Muscle layer of duodenum (tissue), 2 donors: Measurements from ENCODE around the gene PLPPR1.

Experiments
- H3K27ac ChIP-seq: one replicate; pipeline ENCODE4 v1.7.0; 2013; ENCODE audit warnings: mild to moderate bottlenecking, low read length
- H3K27me3 ChIP-seq: one replicate; pipeline ENCODE4 v1.7.0; 2013; ENCODE audit warnings: low read depth, mild to moderate bottlenecking, control low read depth, low read length
- H3K36me3 ChIP-seq, 2 donors: one replicate each; pipeline ENCODE4 v1.7.0; 2013; ENCODE audit warnings: low read length in 2 of 2, control low read depth in 1 of 2, mild to moderate bottlenecking in 1 of 2; ENCODE audit not compliant: insufficient read depth in 2 of 2, control insufficient read depth in 1 of 2
- H3K4me1 ChIP-seq, 2 donors: one replicate each; pipeline ENCODE4 v1.7.0; 2013; ENCODE audit warnings: low read length in 2 of 2, mild to moderate bottlenecking in 2 of 2, control low read depth in 1 of 2, moderate library complexity in 1 of 2; ENCODE audit not compliant: insufficient read depth in 2 of 2, control insufficient read depth in 1 of 2
- H3K4me3 ChIP-seq, 2 donors: one replicate each; pipeline ENCODE4 v1.7.0; 2013; ENCODE audit warnings: low read length in 2 of 2, low read depth in 1 of 2, mild to moderate bottlenecking in 1 of 2
- H3K9me3 ChIP-seq, 2 donors: one replicate each; pipeline ENCODE4 v1.7.0; 2013; ENCODE audit warnings: low read length in 2 of 2, control low read depth in 1 of 2, mild to moderate bottlenecking in 1 of 2; ENCODE audit not compliant: control insufficient read depth in 1 of 2
- donor health status: healthy.

The PLPPR1 gene

DNA sequence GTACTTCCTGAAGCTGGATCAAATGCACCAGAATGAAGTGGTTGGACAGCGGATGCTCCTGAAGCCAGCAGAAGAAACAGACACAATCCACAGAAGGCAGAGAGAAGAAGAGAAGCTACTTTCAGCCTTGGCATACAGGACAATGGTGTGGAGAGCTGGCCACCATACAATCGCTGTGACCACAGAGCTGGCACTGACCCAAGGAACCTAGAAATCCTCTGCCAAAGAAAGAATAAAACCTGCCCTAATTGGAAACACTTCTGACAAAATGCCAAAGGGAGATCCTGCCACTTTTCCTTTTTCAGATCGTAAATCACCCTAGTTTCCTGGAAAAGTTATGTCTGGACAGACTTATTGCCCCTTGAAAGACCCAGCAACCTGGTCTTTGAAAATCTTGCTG is 278.5 kb downstream of the PLPPR1 start:
- Histone ChIP-seq H3K27me3 (no peaks in the 10 kb centered on the region), H3K27ac (no peak overlapping the region), H3K36me3 (no peaks in the 10 kb centered on the region), H3K9me3 (no peaks in the 10 kb centered on the region), H3K4me1 (no peaks in the 10 kb centered on the region), H3K4me3 (no peak overlapping the region)

DNA sequence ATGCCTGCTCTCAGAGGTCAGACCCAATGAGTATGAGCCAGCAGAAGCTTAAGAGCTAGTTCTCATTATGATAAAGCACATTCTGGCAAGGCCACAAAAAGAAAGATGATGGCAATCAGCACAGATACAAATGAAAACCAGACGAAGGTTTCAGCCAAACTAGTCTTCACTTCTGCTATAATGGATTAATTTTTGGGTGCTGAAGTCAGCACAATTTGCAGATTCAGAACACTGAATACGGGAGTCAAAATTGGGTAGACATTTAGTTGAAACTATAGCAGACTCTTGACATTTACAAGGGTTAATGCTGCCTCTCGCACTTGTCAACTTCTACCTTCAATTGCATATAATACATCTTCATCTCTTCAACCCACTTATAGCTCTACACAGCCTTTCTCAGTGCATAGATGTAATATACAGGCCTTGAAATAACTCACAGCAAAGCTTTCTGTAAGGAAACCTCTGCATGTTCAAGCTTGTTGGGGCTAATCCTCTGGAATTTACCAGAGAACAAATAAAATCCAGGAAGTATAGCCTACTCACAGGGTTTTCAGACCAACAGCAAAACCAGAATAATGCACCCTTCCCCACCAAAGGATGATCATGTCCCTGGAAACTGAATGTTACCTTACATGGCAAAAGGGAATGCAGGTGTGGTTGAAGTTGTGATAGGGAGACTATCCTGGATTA is 279.1 kb downstream of the PLPPR1 start:
- H3K9me3 ChIP-seq = no peaks in the 10 kb centered on the region
- no peak overlapping the region for H3K4me3 ChIP-seq
- no peaks in the 10 kb centered on the region for H3K36me3 ChIP-seq
- H3K27me3 ChIP-seq = no peaks in the 10 kb centered on the region
- no peaks in the 10 kb centered on the region for H3K4me1 ChIP-seq
- no peak overlapping the region for H3K27ac ChIP-seq

DNA sequence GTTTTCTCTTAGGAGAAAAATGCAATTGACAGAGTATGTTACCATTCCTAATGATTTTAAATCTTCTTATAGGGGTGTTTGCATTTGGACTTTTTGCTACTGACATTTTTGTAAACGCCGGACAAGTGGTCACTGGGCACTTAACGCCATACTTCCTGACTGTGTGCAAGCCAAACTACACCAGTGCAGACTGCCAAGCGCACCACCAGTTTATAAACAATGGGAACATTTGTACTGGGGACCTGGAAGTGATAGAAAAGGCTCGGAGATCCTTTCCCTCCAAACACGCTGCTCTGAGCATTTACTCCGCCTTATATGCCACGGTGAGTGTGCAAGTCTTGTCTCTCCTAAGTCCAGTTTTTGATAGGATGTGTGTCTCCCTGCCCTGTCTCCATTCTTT is 280.6 kb downstream of the PLPPR1 start:
- H3K27ac ChIP-seq = no peak overlapping the region
- no peaks in the 10 kb centered on the region for H3K27me3 ChIP-seq
- H3K36me3 ChIP-seq = no peaks in the 10 kb centered on the region
- H3K4me3 ChIP-seq = no peak overlapping the region
- H3K9me3 ChIP-seq = no peaks in the 10 kb centered on the region
- no peaks in the 10 kb centered on the region for H3K4me1 ChIP-seq

DNA sequence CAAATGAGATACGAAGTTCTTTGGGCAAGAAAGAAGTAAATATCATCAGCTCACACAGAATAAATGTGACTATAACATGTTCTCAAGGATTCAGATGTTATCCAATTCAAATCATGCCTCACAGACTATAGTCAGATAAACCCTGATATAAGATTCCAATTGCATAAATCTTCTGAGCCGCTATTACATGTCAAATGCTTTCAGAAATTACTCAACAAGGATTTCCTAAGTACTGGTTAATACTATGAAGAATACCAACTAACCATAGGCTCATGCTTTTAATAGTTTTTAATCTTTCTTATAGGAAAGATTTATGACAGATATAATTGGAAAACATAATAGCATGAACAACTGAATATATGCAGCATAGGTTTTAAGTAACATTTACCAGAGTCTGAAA is 282.7 kb downstream of the PLPPR1 start:
- no peaks in the 10 kb centered on the region for H3K9me3 ChIP-seq
- no peak overlapping the region for H3K27ac ChIP-seq
- H3K36me3 ChIP-seq = no peaks in the 10 kb centered on the region
- no peaks in the 10 kb centered on the region for H3K27me3 ChIP-seq
- H3K4me1 ChIP-seq = no peaks in the 10 kb centered on the region
- no peak overlapping the region for H3K4me3 ChIP-seq

DNA sequence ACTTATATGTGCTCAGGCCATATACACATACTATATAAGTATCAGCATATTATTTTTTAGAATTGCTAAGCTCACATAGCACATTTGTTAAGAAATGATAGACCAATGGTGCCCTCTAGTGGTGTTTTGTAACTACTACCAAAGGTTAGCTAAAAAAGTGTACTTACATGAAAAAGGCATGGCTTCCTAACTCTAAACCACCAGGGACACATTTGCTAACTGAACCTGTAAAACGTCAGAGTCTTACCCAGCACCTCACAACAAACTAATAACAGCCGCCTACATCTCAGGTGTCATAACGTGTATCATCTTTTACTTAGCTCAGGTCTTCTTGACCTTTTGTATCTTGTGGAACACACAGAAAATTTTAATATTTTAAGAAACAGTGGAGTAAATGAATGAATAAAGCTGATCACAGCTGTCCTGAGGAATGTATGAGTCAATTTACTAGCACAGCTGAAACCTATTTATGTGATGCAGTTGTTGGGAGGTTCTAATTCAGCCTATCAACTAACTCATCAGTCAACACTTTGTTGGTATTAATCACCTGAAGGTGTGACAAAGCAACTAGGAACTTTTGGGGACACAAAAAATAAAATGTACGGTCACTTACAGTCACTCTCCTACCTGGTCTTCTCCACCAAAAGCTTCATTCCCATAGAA is 283.4 kb downstream of the PLPPR1 start:
- Histone ChIP-seq H3K4me1 (no peaks in the 10 kb centered on the region), H3K36me3 (no peaks in the 10 kb centered on the region), H3K9me3 (no peaks in the 10 kb centered on the region), H3K27me3 (no peaks in the 10 kb centered on the region), H3K27ac (no peak overlapping the region), H3K4me3 (no peak overlapping the region)

DNA sequence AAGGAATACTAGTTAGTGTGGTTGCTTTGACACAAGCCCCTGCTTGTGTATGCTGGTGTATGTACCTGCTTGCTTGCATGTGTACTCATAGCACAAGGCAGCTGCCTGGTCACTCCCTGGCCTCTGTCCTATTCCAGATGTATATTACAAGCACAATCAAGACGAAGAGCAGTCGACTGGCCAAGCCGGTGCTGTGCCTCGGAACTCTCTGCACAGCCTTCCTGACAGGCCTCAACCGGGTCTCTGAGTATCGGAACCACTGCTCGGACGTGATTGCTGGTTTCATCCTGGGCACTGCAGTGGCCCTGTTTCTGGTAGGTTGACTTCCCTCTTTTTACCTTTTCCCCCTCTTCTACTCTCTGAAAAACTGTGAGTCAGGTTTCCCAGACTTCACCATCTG is 284.1 kb downstream of the PLPPR1 start:
- H3K4me3 ChIP-seq = no peak overlapping the region
- no peaks in the 10 kb centered on the region for H3K4me1 ChIP-seq
- H3K27ac ChIP-seq = no peak overlapping the region
- H3K36me3 ChIP-seq = no peaks in the 10 kb centered on the region
- no peaks in the 10 kb centered on the region for H3K9me3 ChIP-seq
- no peaks in the 10 kb centered on the region for H3K27me3 ChIP-seq

DNA sequence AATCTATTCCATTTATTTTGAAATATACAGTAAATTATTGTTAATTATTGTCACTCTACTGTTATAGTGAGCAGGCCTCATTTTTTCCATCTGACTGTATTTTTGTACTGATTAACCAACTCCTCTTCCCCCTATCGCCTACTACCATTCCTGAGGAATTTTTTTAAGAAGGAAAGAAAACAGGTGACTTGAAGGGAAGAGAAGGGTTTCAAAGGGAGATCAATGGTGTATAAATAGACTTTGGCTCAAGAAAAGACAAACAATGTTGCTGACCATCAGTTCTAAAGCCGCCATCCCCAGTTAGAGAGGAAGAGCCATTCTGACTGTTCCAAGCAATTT is 286.6 kb downstream of the PLPPR1 start:
- no peak overlapping the region for H3K27ac ChIP-seq
- H3K4me1 ChIP-seq = no peaks in the 10 kb centered on the region

DNA sequence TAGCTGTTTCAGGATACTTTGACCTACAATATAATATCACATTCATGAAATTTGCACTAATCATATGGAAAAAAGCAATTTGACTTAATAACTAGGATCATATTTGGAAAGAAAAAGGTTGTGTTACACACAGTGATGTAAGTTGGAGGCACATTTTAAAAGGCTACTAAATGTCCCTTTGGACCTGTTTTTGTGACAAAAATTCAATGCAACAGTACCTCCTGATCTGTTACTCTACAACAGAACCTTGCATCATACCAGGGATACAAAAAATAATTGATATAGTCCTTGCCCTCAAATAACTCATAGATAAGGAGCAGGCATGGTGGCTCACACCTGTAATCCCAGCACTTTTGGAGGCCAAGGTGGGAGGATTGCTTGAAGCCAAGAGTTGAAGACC is 289.2 kb downstream of the PLPPR1 start:
- no peaks in the 10 kb centered on the region for H3K36me3 ChIP-seq
- H3K27me3 ChIP-seq = no peaks in the 10 kb centered on the region
- no peak overlapping the region for H3K4me3 ChIP-seq
- H3K9me3 ChIP-seq = no peaks in the 10 kb centered on the region
- no peak overlapping the region for H3K27ac ChIP-seq
- no peaks in the 10 kb centered on the region for H3K4me1 ChIP-seq

More for the DNA sequence above, 286.6 kb downstream of the PLPPR1 start:
- no peaks in the 10 kb centered on the region for H3K9me3 ChIP-seq
- H3K36me3 ChIP-seq = no peaks in the 10 kb centered on the region
- no peak overlapping the region for H3K4me3 ChIP-seq
- H3K27me3 ChIP-seq = no peaks in the 10 kb centered on the region

DNA sequence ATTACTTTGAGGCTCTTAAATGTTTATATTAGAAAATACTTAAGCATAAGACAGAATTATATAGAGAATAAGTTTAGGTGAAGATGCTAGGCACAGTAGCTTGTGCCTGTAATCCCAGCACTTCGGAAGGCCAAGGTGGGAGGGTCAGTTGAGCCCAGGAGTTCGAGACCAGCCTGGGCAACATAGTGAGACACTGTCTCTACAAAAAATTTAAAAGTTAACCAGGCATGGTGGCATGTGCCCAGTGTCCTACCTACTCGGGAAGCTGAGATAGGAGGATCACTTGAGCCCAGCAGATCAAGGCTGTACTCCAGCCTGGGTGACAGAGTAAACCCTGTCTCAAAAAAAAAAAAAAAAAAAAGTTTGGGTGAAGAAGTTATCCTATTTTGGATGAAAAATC is 294.6 kb downstream of the PLPPR1 start:
- Histone ChIP-seq H3K36me3 (no peaks in the 10 kb centered on the region), H3K4me1 (no peaks in the 10 kb centered on the region), H3K4me3 (no peak overlapping the region), H3K27ac (no peak overlapping the region), H3K27me3 (no peaks in the 10 kb centered on the region), H3K9me3 (no peaks in the 10 kb centered on the region)

DNA sequence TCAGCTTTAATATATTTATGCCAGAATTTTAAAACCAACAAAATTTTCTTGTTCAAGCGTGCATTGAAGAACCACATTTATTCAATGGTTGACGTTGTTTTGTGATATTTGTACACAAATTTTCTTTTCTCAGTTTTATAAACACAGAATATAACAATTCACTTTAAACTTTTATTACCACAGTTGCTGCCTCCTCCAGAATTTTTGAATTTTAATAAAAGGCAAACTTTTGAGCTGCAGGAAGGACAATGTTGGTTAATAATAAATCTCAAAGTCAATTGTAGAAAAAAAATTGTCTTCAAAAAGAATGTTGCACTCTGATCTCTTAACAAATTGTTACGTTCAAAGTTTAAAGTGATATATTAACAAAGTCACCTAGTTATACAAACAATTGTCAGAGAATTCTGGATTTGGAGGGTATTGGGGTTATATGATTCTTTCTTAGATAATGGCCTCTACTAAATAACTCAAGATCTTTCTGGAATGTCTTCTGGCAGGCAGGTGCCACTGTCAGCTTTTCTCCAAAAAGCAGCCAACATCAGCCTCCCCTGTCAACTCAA is 295.8 kb downstream of the PLPPR1 start:
- Histone ChIP-seq H3K4me1 (no peaks in the 10 kb centered on the region), H3K27ac (no peak overlapping the region), H3K27me3 (no peaks in the 10 kb centered on the region), H3K4me3 (no peak overlapping the region), H3K36me3 (no peaks in the 10 kb centered on the region), H3K9me3 (no peaks in the 10 kb centered on the region)

DNA sequence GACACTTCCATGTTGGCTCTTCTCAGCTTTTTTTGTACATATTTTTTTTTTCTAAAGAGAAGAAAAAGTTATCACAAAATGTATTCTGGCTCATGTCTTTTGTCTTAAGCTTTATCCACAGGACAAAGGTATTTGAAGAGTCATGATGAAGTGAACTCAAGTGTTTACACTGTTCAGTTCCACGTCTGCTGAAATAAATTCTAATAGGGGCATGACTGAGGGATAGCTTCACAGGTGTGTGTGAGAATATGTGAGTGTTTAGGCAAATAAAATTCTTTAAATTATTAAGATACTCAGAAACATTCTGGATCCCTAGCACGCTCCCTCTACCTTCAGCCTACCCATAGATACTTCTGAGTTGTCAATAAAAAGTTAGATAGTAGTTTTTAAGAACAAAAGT is 296.5 kb downstream of the PLPPR1 start:
- no peaks in the 10 kb centered on the region for H3K27me3 ChIP-seq
- H3K27ac ChIP-seq = no peak overlapping the region
- H3K4me3 ChIP-seq = no peak overlapping the region
- H3K4me1 ChIP-seq = no peaks in the 10 kb centered on the region
- H3K9me3 ChIP-seq = no peaks in the 10 kb centered on the region
- H3K36me3 ChIP-seq = no peaks in the 10 kb centered on the region

DNA sequence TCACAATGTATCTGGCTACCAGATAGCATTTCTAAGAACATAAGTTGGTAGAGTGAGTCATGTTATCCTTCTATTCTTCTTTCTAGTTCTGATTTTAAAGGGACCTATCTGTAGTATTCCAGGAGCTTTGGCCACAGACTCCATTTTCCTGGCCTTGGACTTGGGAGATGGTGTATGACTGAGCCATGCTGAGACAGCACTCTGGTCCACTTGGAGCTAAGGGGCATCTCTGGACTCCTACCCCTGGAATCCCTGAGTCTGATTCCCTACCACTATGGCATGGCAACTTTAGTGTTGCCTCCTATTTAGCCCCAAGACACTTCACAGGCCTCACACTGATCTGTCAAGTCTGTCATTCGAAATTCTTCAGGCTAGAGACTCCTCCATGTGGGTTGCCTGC is 297.5 kb downstream of the PLPPR1 start:
- no peak overlapping the region for H3K4me3 ChIP-seq
- H3K4me1 ChIP-seq = no peaks in the 10 kb centered on the region
- H3K27ac ChIP-seq = no peak overlapping the region
- H3K9me3 ChIP-seq = no peaks in the 10 kb centered on the region
- H3K27me3 ChIP-seq = no peaks in the 10 kb centered on the region
- no peaks in the 10 kb centered on the region for H3K36me3 ChIP-seq
